Common myeloid progenitor, CD34-positive (primary cell): ENCODE data around the gene F5.

Experiments
- CTCF ChIA-PET: fragments of 350-600 bp; sonication (Branson Sonifier 250); formaldehyde crosslinking; loops from one replicate; lab custom pipeline; 2021; ENCODE audit warnings: antibody characterized with exemption; lab: Charles Lee
- POLR2A ChIA-PET: fragments of 350-600 bp; sonication (Branson Sonifier 250); formaldehyde crosslinking; loops from one replicate; lab custom pipeline; 2021; ENCODE audit warnings: antibody characterized with exemption; lab: Charles Lee
- DNase-seq, 3 donors: peaks; one replicate each; pipeline versions ENCODE4 v3.0.0 to v3.0.0-alpha.2; 2013
- H3K27ac ChIP-seq, 2 experiments: 1 replicate in 1 of 2; 2 replicates in 1 of 2; pipeline ENCODE4 v1.7.0; 2013; ENCODE audit warnings: inconsistent platforms in 2 of 2, low read length in 2 of 2, mild to moderate bottlenecking in 2 of 2, low read depth in 1 of 2, moderate library complexity in 1 of 2; ENCODE audit not compliant: severe bottlenecking in 2 of 2, insufficient read depth in 1 of 2, poor library complexity in 1 of 2
- H3K27me3 ChIP-seq, 5 experiments: replicated peaks in 2 of 5; 1 replicate in 3 of 5; 2 replicates in 2 of 5; pipeline versions ENCODE4 v1.6.1 to v1.7.0; 2013; ENCODE audit warnings: low read length in 4 of 5, mild to moderate bottlenecking in 2 of 5, moderate library complexity in 2 of 5, inconsistent platforms in 1 of 5; ENCODE audit not compliant: insufficient read depth in 5 of 5, control insufficient read depth in 4 of 5
- H3K36me3 ChIP-seq, 4 experiments: 1 replicate in 2 of 4; 2 replicates in 2 of 4; pipeline versions ENCODE4 v1.6.1 to v1.7.0; 2013; ENCODE audit warnings: low read length in 3 of 4, control low read depth in 1 of 4, mild to moderate bottlenecking in 1 of 4; ENCODE audit not compliant: control insufficient read depth in 4 of 4, insufficient read depth in 4 of 4
- H3K4me1 ChIP-seq, 4 experiments: 1 replicate in 3 of 4; 2 replicates in 1 of 4; pipeline versions ENCODE4 v1.6.1 to v1.7.1; 2013; ENCODE audit warnings: low read length in 3 of 4, mild to moderate bottlenecking in 3 of 4, control low read depth in 1 of 4, inconsistent platforms in 1 of 4, moderate library complexity in 1 of 4; ENCODE audit not compliant: control insufficient read depth in 4 of 4, insufficient read depth in 4 of 4; ENCODE audit errors: control extremely low read depth in 1 of 4
- H3K4me3 ChIP-seq, 7 experiments: 1 replicate in 4 of 7; 2 replicates in 3 of 7; pipeline versions ENCODE4 v1.5.1 to v1.7.0; 2013; ENCODE audit warnings: mild to moderate bottlenecking in 7 of 7, low read length in 6 of 7, moderate library complexity in 6 of 7, inconsistent platforms in 2 of 7, low read depth in 2 of 7, control low read depth in 1 of 7; ENCODE audit not compliant: insufficient read depth in 4 of 7, control insufficient read depth in 1 of 7; ENCODE audit errors: extremely low read depth in 1 of 7
- H3K9me3 ChIP-seq, 5 experiments: 1 replicate in 4 of 5; 2 replicates in 1 of 5; pipeline versions ENCODE4 v1.6.1 to v1.7.1; 2013; ENCODE audit warnings: low read length in 4 of 5, mild to moderate bottlenecking in 2 of 5, inconsistent platforms in 1 of 5, low read depth in 1 of 5, moderate library complexity in 1 of 5; ENCODE audit not compliant: control insufficient read depth in 4 of 5, insufficient read depth in 2 of 5; ENCODE audit errors: control extremely low read depth in 1 of 5
- WGBS: methylation state at CpG from one replicate; pipeline ENCODE4 v1.1.5; 2013; ENCODE audit not compliant: insufficient coverage; 5-methylcytosine and 5-hydroxymethylcytosine counted together

The F5 gene

DNA sequence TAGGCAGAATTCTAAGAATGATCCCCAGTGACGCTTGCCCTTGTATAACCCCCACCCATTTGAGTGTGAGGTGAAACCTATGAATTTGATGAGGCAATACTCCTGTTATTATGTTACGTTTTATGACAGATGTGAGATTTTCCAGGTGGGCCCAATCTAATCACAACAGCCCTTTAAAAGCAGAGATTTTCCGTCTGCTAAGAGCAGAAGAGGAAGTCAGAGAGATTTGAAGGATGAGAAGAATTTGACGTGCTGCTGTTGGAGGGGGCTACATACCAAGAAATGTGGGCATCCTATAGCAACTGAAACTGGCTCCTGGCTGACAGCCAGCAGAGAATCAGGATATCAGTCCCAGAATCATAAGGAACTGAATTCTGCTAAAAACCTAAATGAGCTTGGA is 98.1 kb downstream of the F5 start:
- H3K36me3 ChIP-seq = no peaks in the 10 kb centered on the region
- no peaks in the 10 kb centered on the region for H3K9me3 ChIP-seq
- H3K4me1 ChIP-seq = peaks cover 21 to 36% (median 28%) of the 10 kb centered on the region in 4 experiments
- no peak overlapping the region for H3K27ac ChIP-seq
- H3K27me3 ChIP-seq = no peaks in the 10 kb centered on the region
- 0% methylated on average over 1 of the region's 4 CpGs for WGBS
- ChIA-PET CTCF (no interaction called here), POLR2A (no interaction called here)
- H3K4me3 ChIP-seq = no peak overlapping the region
- peak in 1 of 3 donors; percentile 22 for DNase-seq

GRCh38 chr1:169487561-169487960 is 98.7 kb downstream of the F5 start:
- POLR2A ChIA-PET = no interaction called here
- CTCF ChIA-PET = no interaction called here
- Histone ChIP-seq H3K27ac (no peak overlapping the region), H3K9me3 (no peaks in the 10 kb centered on the region), H3K4me1 (peaks cover 23 to 38% (median 31%) of the 10 kb centered on the region in 4 experiments), H3K4me3 (no peak overlapping the region), H3K36me3 (no peaks in the 10 kb centered on the region), H3K27me3 (no peaks in the 10 kb centered on the region)
- 96% methylated on average over 12 of the region's 16 CpGs for WGBS
- no peak for DNase-seq

DNA sequence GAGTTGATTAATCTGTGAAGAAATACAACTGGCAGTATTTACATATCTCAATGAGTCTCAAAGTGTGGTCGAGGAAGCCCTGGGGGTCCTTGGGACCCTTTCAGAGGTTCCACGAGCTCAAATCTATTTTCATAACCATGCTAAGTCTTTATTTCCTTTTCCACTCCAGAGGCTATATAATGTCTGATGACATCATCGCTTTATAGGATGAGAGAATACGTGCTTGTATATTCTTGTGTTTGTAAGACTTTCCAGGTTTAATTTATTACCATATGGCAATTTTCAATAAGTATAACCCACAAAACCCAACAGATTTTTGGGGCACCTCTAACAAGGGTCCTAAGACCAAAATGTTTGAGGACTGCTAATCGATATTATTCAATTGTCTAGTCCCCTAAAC is 99.1 kb downstream of the F5 start:
- ChIA-PET CTCF (interaction anchor here (1.5 to 1.8 kb wide), 2 partner anchors 21 to 24 kb away, joined by 4 to 5 read pairs; no protein-coding TSS in a partner anchor), POLR2A (interaction anchor here (0.7 kb wide), 1 partner anchor 21 kb away, joined by 4 read pairs; no protein-coding TSS in a partner anchor)
- H3K27ac ChIP-seq = no peak overlapping the region
- no peaks in the 10 kb centered on the region for H3K9me3 ChIP-seq
- peaks cover 23 to 38% (median 31%) of the 10 kb centered on the region in 4 experiments for H3K4me1 ChIP-seq
- 100% methylated on average over 1 of the region's 5 CpGs for WGBS
- no peaks in the 10 kb centered on the region for H3K36me3 ChIP-seq
- no peaks in the 10 kb centered on the region for H3K27me3 ChIP-seq
- H3K4me3 ChIP-seq = peak overlapping the region in 1 of 7 experiments; percentile 87
- DNase-seq = no peak

DNA sequence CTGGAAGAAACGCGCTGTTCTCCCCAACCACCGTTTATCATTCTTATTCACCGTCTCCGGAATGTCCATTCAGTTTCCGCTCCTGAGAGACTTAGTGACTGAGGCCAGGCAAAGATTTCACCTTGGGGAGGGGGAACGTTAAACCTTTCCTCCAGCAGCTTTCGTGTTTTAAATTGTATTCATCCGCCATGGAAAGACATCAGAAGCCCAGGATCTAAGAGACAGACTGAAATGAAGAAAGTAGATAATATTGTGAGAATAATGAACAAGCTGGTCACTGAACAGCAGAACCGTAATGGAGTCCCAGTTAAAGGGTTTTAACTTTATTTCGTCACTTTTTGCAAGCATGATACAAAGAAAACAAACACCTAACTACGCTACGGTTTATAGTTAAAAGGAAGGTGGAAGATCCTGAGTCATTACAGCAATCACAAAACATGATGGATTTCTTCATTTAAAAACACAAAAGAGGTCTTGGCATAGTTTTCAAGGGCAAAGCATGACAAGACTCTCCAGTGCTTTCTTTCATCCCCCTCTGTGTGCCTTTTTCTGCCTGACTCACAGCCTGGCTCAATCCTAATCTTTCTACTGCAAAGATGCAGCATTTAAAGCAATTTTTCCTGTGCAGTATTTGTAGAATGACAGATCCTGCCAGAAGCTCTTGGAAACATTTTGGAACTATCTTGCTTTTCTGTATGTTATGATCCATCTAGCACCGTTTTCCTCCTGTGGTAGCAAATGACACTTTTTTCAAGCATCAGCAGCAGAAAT is 99.8 kb downstream of the F5 start:
- no peaks in the 10 kb centered on the region for H3K27me3 ChIP-seq
- H3K4me1 ChIP-seq = peaks cover 23 to 38% (median 31%) of the 10 kb centered on the region in 4 experiments
- ChIA-PET POLR2A (interaction anchor here (0.7 kb wide), 1 partner anchor 22 kb away, joined by 4 read pairs; no protein-coding TSS in a partner anchor), CTCF (interaction anchor here (0.9 to 1.8 kb wide), 4 partner anchors 10 to 60 kb away, joined by 3 to 5 read pairs (median 4); no protein-coding TSS in a partner anchor)
- DNase-seq = peak in 2 of 3 donors; percentile 47 to 58
- peak overlapping the region in 1 of 2 experiments; percentile 85 for H3K27ac ChIP-seq
- H3K4me3 ChIP-seq = peak overlapping the region; percentile 47 to 87 (median 80)
- 0% methylated on average over 4 of the region's 14 CpGs for WGBS
- no peaks in the 10 kb centered on the region for H3K9me3 ChIP-seq
- no peaks in the 10 kb centered on the region for H3K36me3 ChIP-seq

DNA sequence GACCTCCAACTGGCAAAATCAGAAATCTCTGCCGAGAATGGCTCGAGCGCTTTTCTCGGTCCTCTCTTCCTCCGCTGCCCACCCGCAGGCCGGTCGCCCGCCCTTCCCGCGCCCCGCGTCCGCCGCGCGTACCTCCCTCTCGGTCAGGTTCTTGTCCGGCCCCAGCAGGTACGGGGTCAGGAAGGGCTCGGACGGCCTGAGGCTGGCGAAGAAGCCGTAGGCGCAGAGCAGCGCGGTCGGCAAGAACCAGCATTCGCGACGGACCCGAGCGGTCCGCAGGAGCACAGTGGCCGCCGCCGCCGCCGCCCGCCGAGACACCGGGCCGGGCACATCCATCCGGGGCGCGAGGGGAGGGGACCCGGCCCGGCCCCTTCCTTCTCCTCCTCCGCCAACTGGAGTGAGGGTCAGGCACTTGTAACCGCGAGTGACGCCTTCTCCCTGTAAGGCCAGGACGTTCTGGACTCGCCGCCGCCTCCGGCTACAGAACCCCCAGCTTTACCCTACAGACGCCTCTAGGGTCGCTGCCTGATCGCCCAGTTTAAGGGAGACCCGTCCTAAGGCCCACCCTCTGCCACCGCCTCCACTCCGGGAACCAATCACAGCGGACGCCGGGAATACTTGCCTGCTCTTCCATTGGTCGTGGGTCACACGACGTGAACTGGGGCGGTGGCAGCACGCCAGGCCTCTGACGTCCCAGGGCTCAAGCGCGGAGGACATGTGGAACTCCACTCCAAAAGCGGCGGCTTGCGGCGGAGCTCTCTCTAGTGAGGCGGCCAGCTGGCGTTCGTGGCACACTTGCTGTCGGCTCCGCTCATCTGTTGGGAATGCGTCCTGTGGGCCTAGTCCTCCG is 100.6 kb downstream of the F5 start, which contains the start of gene SLC19A2:
SLC19A2 (minus strand) TSS at position 514 of the 850 bp plus-strand sequence; CDS start at position 336, 178 bp downstream.
- CTCF ChIA-PET = interaction anchor here (0.9 to 1.8 kb wide), 4 partner anchors 11 to 60 kb away, joined by 3 to 5 read pairs (median 4); no protein-coding TSS in a partner anchor
- DNase-seq = peak; percentile 98 to 99 (median 99)

DNA sequence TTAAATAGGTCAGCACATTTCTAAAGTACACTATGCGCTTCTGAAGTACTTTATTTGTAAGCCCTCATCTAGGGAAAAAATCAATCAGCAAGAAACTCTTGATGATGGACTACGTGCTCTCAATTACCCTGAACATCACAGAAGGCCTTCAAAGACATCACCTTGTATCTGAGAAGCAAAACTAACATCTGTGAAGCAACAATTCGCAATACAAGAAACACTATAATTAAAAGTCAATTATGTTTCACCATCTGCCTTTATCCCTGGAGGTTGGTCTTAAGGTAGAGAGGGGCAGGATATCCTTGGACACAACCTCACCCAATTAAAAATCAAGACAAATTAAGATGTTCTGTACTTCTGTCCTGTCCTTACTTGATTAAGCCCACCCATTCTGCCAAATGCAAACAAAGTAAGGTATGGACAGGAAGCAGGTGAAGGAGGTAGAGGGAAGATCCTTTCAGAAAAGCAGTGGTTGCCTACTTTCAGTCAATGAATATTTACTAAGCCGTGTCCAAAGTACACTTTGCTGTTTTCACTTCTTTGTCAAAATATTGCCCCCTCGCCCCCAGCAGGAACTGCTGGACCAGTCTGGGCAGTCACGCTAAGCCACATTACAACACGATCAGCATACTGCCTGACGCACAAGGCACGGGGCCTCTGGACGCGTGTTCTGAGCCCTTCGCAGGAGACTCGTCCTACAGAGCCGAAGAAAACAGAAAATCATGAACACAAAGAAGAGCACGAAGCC is 101.4 kb downstream of the F5 start:
- POLR2A ChIA-PET = no interaction called here
- H3K4me3 ChIP-seq = peak overlapping the region; percentile 72 to 87 (median 80)
- no peaks in the 10 kb centered on the region for H3K27me3 ChIP-seq
- H3K9me3 ChIP-seq = no peaks in the 10 kb centered on the region
- WGBS = 18% methylated on average over 9 of the region's 15 CpGs
- CTCF ChIA-PET = interaction anchor here (0.6 to 1.8 kb wide), 4 partner anchors 20 to 61 kb away, joined by 3 to 5 read pairs (median 4); no protein-coding TSS in a partner anchor
- no peaks in the 10 kb centered on the region for H3K36me3 ChIP-seq
- peaks cover 23 to 38% (median 31%) of the 10 kb centered on the region in 4 experiments for H3K4me1 ChIP-seq
- peak in 2 of 3 donors; percentile 57 to 68 for DNase-seq
- H3K27ac ChIP-seq = peak overlapping the region in 1 of 2 experiments; percentile 85

More for the DNA sequence above, 100.6 kb downstream of the F5 start, which contains the start of gene SLC19A2:
- Histone ChIP-seq H3K27ac (peak within 1 kb of the TSS in 1 of 2 experiments; percentile 85), H3K36me3 (no peaks in the 10 kb centered on the region), H3K4me1 (peaks cover 23 to 38% (median 31%) of the 10 kb centered on the region in 4 experiments), H3K9me3 (no peaks in the 10 kb centered on the region), H3K4me3 (peak within 1 kb of the TSS; percentile 72 to 87 (median 80)), H3K27me3 (no peaks in the 10 kb centered on the region)
- POLR2A ChIA-PET = no interaction called here
- under 1% methylated on average over 75 of the region's 85 CpGs for WGBS
